HG02943 (cell line): ENCODE data around the gene TRIM40.

Experiments
- ATAC-seq: cut with Tn5 transposase; IDR thresholded peaks from one replicate; pipeline ENCODE4 v1.9.1; 2021; ENCODE audit warnings: mild to moderate bottlenecking, low read depth, moderate library complexity; ENCODE audit not compliant: unreplicated experiment

Gene TRIM40

GRCh38 chr6:30194797-30195690 lies 59.1 kb downstream of the TRIM40 start:
- ATAC-seq, result no peak

DNA sequence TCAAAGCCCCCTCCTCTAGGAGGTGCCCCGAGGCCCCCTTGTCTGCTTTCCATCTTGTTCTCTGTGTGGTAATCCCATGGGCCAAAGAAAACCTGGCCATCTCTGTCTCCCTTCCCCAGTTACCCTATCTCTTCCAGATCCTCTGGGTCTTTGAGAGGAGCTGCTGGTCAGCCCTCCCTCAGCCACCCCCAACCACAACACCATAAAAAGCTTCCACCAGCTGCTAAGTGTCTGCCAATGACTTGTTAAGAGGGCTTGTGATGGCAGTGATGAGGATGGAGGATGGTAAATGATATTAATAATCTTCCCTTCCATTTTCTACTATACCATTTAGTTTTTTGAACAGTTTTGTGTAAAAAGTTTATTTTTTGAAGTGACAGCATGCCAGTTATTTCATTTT lies 60.0 kb downstream of the TRIM40 start:
- ATAC-seq, result no peak

DNA sequence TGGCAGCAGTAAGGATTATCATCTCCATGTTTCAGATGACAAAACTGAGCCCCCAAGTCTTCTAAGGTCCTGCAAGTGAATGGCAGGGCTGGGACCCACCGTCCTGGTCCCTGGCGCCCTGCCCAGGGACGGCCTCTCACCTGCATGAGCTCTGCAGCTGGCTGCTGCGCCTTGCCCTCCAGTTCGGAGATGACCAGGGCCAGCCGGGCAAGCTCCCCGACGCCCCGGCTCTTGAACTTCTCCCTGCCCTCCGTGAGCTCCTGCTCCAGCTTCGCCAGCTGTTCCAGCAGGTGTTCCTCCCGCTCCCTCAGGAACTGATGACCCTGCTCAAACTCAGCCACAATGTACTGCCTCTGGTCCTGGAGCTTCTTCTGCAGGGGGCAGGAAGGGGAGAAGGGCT lies 60.4 kb downstream of the TRIM40 start:
- no peak for ATAC-seq
